ENCODE results near the gene GABRB2. TPM values are rescaled to one million over a fixed set of nuclear protein-coding genes. Genes with fewer than 3 reads are reported as not detected.

The GABRB2 gene
- total RNA-seq, 1 experiment from 2014 or later = not detected

- Mint-ChIP-seq H3K27ac (ENCODE audit: low read depth, unreplicated experiment) (no peak overlapping the region), H3K27me3 (ENCODE audit: insufficient read depth, unreplicated experiment) (peaks cover 10% of the 10 kb centered on the region)
Measured at GRCh38 chr5:161481922-161482321, 64.6 kb downstream of the GABRB2 start.

DNA sequence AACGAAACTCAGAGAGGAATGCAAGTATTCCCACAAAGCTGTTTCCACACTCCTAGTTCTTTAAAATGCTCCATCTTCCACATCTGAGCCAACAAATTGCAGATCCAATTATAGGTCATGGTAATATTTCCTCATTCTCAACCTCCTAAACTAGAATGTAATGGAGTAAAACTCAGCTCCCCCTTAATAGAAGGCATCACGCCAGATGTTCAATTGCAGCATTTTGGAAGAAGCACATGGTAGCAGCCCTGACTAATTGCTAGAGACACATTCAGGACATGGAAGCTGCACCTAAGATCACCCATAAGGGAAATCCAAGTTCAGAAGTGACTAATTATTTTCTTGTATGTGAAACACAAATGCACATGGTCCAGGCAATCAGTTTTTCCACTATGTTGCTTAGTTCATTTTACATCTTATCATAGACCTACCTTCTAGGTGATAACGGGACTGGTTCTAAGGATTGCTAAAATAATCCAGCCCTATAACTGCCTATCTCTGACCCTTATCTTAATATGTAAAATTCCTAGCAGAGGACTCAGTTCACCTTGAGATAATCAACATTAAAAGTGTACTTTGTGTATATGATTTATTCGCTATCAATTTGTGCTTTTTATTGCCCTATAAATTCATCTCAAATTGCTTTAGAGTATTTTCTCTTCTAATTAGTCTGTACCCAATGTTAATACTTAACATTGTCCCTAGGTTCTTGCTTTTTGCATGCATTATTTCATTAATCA is 75.1 kb downstream of the GABRB2 start:
- ChIA-PET CTCF (no interaction called here), POLR2A (interaction anchor here (0.6 kb wide), 1 partner anchor 329 kb away, joined by 3 read pairs; no protein-coding TSS in a partner anchor)
- DNase-seq (ENCODE audit: unreplicated experiment) = no peak
- BruUV-seq (replicated peaks) = no TSS peak
- H3K27ac Mint-ChIP-seq (ENCODE audit: low read depth, unreplicated experiment) = no peak overlapping the region
- TF ChIP-seq, protein P1, sequence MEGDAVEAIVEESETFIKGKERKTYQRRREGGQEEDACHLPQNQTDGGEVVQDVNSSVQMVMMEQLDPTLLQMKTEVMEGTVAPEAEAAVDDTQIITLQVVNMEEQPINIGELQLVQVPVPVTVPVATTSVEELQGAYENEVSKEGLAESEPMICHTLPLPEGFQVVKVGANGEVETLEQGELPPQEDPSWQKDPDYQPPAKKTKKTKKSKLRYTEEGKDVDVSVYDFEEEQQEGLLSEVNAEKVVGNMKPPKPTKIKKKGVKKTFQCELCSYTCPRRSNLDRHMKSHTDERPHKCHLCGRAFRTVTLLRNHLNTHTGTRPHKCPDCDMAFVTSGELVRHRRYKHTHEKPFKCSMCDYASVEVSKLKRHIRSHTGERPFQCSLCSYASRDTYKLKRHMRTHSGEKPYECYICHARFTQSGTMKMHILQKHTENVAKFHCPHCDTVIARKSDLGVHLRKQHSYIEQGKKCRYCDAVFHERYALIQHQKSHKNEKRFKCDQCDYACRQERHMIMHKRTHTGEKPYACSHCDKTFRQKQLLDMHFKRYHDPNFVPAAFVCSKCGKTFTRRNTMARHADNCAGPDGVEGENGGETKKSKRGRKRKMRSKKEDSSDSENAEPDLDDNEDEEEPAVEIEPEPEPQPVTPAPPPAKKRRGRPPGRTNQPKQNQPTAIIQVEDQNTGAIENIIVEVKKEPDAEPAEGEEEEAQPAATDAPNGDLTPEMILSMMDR (IDR thresholded peaks at IDR 0.05; ENCODE audit: unreplicated experiment) = no peak
- H3K9me3 Mint-ChIP-seq (ENCODE audit: unreplicated experiment) = peaks cover 10% of the 10 kb centered on the region
- no peaks in the 10 kb centered on the region for H3K27me3 Mint-ChIP-seq (ENCODE audit: insufficient read depth, unreplicated experiment)
- intact Hi-C loops (cut with micrococcal nuclease) = no loop called here
- H3K36me3 Mint-ChIP-seq (ENCODE audit: insufficient read depth, unreplicated experiment) = no peaks in the 10 kb centered on the region
- peak overlapping the region; percentile 0 for H3K4me3 Mint-ChIP-seq (ENCODE audit: unreplicated experiment)
- H3K4me1 Mint-ChIP-seq (ENCODE audit: insufficient read depth, unreplicated experiment) = no peaks in the 10 kb centered on the region

More at GRCh38 chr5:161481922-161482321, 64.6 kb downstream of the GABRB2 start:
- BruUV-seq (replicated peaks) = no TSS peak
- intact Hi-C loops (cut with micrococcal nuclease) = no loop called here
- ChIA-PET CTCF (no interaction called here), POLR2A (interaction anchor here (0.7 kb wide), 1 partner anchor 647 kb away, joined by 5 read pairs; no protein-coding TSS in a partner anchor)
- no peak for DNase-seq (ENCODE audit: unreplicated experiment)
- Mint-ChIP-seq H3K36me3 (ENCODE audit: insufficient read depth, unreplicated experiment) (no peaks in the 10 kb centered on the region), H3K4me3 (ENCODE audit: unreplicated experiment) (no peak overlapping the region), H3K4me1 (ENCODE audit: insufficient read depth, unreplicated experiment) (no peaks in the 10 kb centered on the region), H3K9me3 (ENCODE audit: unreplicated experiment) (no peaks in the 10 kb centered on the region)
- TF ChIP-seq, protein P1 (IDR thresholded peaks at IDR 0.05; ENCODE audit: unreplicated experiment) = no peak

DNA sequence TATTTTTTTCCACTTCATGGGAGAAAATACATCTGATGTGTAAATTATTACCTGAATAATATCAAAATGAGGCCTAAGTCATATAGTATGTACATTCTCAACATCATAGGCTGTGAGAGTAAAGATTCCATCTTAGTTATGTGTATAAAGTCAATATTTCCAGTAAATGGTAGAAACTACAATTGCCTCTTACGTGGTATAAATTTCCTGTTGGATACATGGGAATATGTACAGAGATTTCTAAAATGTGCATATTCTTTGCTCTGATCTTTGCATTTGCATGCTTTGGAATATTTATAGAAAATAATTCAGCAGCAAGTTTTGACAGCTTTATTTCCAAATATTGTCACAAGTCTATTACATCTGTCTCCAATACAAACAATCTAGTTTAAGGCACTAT is 78.8 kb downstream of the GABRB2 start:
- no TSS peak for BruUV-seq (replicated peaks)
- Mint-ChIP-seq H3K27ac (ENCODE audit: low read depth, unreplicated experiment) (no peak overlapping the region), H3K4me3 (ENCODE audit: unreplicated experiment) (no peak overlapping the region), H3K4me1 (ENCODE audit: insufficient read depth, unreplicated experiment) (no peaks in the 10 kb centered on the region), H3K9me3 (ENCODE audit: unreplicated experiment) (no peaks in the 10 kb centered on the region), H3K36me3 (ENCODE audit: insufficient read depth, unreplicated experiment) (no peaks in the 10 kb centered on the region), H3K27me3 (ENCODE audit: insufficient read depth, unreplicated experiment) (peaks cover 7% of the 10 kb centered on the region)
- TF ChIP-seq, protein P1 (IDR thresholded peaks at IDR 0.05; ENCODE audit: unreplicated experiment) = no peak
- POLR2A ChIA-PET = interaction anchor here (0.6 kb wide), 1 partner anchor 21 kb away, joined by 3 read pairs; no protein-coding TSS in a partner anchor
- CTCF ChIA-PET = interaction anchor here (0.7 to 1.5 kb wide), 2 partner anchors 560 to 958 kb away, joined by 3 read pairs; no protein-coding TSS in a partner anchor
- DNase-seq (ENCODE audit: unreplicated experiment) = no peak
- intact Hi-C loops (cut with micrococcal nuclease) = no loop called here

GRCh38 chr5:161460741-161461140 is 85.8 kb downstream of the GABRB2 start:
- CTCF ChIA-PET = no interaction called here
- no peak for DNase-seq (ENCODE audit: unreplicated experiment)
- Mint-ChIP-seq H3K27me3 (ENCODE audit: insufficient read depth, unreplicated experiment) (peaks cover 11% of the 10 kb centered on the region), H3K9me3 (ENCODE audit: unreplicated experiment) (no peaks in the 10 kb centered on the region), H3K4me3 (ENCODE audit: unreplicated experiment) (no peak overlapping the region), H3K4me1 (ENCODE audit: insufficient read depth, unreplicated experiment) (no peaks in the 10 kb centered on the region), H3K27ac (ENCODE audit: low read depth, unreplicated experiment) (no peak overlapping the region), H3K36me3 (ENCODE audit: insufficient read depth, unreplicated experiment) (no peaks in the 10 kb centered on the region)
- intact Hi-C loops (cut with micrococcal nuclease) = no loop called here
- TF ChIP-seq, protein P1 (IDR thresholded peaks at IDR 0.05; ENCODE audit: unreplicated experiment) = no peak
- POLR2A ChIA-PET = interaction anchor here (0.6 kb wide), 1 partner anchor 125 kb away, joined by 3 read pairs; no protein-coding TSS in a partner anchor
- no TSS peak for BruUV-seq (replicated peaks)
